Measurements from ENCODE around the gene CAVIN2.

DNA sequence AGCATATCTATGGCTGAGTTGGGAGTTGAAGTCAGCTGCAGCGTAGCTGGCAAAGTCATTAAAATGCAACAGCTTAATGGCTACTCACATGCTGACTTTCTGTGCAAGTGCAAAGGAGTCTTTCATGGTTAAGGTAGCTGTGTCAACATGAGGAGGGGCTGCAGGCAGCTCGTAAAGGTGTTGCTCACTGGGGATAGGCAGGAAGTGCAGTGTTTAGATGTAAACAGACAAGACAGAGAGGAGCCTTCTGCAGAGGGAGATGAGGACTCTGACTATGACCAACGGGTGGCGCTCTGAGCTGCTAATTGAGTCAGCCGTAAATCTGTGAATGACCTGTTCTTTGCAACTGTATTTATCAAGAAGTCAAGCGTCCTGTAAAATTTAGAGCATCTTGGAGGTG, 22.3 kb upstream of the CAVIN2 start:
- TF ChIP-seq, protein P1, sequence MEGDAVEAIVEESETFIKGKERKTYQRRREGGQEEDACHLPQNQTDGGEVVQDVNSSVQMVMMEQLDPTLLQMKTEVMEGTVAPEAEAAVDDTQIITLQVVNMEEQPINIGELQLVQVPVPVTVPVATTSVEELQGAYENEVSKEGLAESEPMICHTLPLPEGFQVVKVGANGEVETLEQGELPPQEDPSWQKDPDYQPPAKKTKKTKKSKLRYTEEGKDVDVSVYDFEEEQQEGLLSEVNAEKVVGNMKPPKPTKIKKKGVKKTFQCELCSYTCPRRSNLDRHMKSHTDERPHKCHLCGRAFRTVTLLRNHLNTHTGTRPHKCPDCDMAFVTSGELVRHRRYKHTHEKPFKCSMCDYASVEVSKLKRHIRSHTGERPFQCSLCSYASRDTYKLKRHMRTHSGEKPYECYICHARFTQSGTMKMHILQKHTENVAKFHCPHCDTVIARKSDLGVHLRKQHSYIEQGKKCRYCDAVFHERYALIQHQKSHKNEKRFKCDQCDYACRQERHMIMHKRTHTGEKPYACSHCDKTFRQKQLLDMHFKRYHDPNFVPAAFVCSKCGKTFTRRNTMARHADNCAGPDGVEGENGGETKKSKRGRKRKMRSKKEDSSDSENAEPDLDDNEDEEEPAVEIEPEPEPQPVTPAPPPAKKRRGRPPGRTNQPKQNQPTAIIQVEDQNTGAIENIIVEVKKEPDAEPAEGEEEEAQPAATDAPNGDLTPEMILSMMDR (IDR thresholded peaks at IDR 0.05): peak in 3 of 6 experiments; percentile 27 to 51 (median 34)
- no peak for TF ChIP-seq POLR2A (IDR thresholded peaks at IDR 0.05)

Data from Peyer's patch (tissue), 4 donors.